GM21447 (cell line): ENCODE results near the gene ENHO.
"Not testable (repeated sequence)": the region's sequence is repeated elsewhere in the genome, so short reads cannot be mapped to it uniquely, and the experiment has no call there.

Experiments
- ATAC-seq: cut with Tn5 transposase; IDR thresholded peaks from one replicate; pipeline ENCODE4 v1.9.1; 2021; ENCODE audit not compliant: unreplicated experiment

ENHO gene

DNA sequence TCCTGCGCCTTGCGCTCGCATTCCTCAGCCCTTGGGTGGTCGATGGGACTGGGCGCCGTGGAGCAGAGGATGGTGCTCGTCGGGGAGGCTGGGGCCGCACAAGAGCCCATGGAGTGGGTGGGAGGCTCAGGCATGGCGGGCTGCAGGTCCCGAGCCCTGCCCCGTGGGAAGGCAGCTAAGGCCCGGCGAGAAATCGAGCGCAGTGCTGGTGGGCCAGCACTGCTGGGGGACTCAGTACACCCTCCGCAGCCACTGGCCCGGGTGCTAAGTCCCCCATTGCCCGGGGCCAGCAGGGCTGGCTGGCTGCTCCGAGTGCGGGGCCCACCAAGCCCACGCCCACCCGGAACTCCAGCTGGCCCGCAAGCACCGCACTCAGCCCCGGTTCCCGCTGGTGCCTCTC, 40.0 kb downstream of the ENHO start:
- ATAC-seq = not testable (repeated sequence)

GRCh38 chr9:34481620-34482019, 41.2 kb downstream of the ENHO start:
- not testable (repeated sequence) for ATAC-seq

DNA sequence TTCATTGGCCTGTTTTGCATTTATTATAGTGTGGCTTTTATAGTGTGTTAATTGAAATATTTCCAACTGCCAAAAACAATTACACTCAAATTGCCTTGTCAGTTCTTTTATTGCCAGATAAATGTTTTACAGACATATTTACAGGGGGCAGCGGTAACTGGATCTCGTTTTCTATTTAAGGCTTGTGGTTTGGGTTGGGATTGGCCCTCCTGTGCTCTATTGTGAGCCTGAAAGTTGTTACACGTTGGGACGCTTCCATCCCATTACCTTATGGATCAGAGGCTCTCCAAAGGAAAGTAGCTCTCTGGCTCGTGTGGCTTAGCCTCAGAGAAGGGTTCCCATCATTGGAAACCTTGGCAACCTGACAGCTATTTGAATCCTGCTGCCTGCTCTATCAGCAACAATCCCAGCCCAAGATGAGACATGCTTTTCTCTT, 43.3 kb downstream of the ENHO start:
- ATAC-seq = no peak

GRCh38 chr9:34477541-34477940, 45.2 kb downstream of the ENHO start:
- ATAC-seq = no peak

- ATAC-seq = no peak
These were observed 47.7 kb downstream of the ENHO start for GRCh38 chr9:34475097-34475496.
